IPS-20b (cell line): Measurements from ENCODE around the gene TMEM129.

Experiments used
- H3K27ac ChIP-seq: one replicate; pipeline ENCODE4 v1.5.1; 2013; ENCODE audit warnings: low read length
- H3K27me3 ChIP-seq: 2 replicates; pipeline ENCODE4 v1.6.1; 2013; ENCODE audit warnings: mild to moderate bottlenecking, low read length, inconsistent platforms; ENCODE audit not compliant: insufficient read depth
- H3K36me3 ChIP-seq: 2 replicates; pipeline ENCODE4 v1.6.1; 2013; ENCODE audit warnings: low read depth, mild to moderate bottlenecking, inconsistent platforms, low read length, moderate library complexity; ENCODE audit not compliant: insufficient read depth
- H3K4me1 ChIP-seq: 2 replicates; pipeline ENCODE4 v1.6.1; 2013; ENCODE audit warnings: mild to moderate bottlenecking, control low read depth, inconsistent platforms, low read length, moderate library complexity; ENCODE audit not compliant: insufficient read depth
- H3K4me3 ChIP-seq: 2 replicates; pipeline ENCODE4 v1.5.1; 2013; ENCODE audit warnings: mild to moderate bottlenecking, low read length, inconsistent platforms
- H3K9ac ChIP-seq: 2 replicates; pipeline ENCODE4 v1.6.1; 2013; ENCODE audit warnings: low read depth, mild to moderate bottlenecking, inconsistent platforms, low read length, moderate library complexity
- H3K9me3 ChIP-seq: 2 replicates; pipeline ENCODE4 v1.6.1; 2013; ENCODE audit warnings: mild to moderate bottlenecking, low read depth, low read length, inconsistent platforms; ENCODE audit not compliant: insufficient read depth

TMEM129 gene

GRCh38 chr4:1695913-1696312 is 25.2 kb downstream of the TMEM129 start:
- Histone ChIP-seq H3K4me3 (no peak overlapping the region), H3K9ac (no peak overlapping the region), H3K9me3 (no peaks in the 10 kb centered on the region), H3K27me3 (no peaks in the 10 kb centered on the region), H3K27ac (no peak overlapping the region), H3K36me3 (peaks cover 92% of the 10 kb centered on the region), H3K4me1 (no peaks in the 10 kb centered on the region)

- H3K9ac ChIP-seq, result no peak overlapping the region
- peaks cover 71% of the 10 kb centered on the region for H3K36me3 ChIP-seq
- no peaks in the 10 kb centered on the region for H3K4me1 ChIP-seq
- no peaks in the 10 kb centered on the region for H3K27me3 ChIP-seq
- H3K4me3 ChIP-seq, result no peak overlapping the region
- no peaks in the 10 kb centered on the region for H3K9me3 ChIP-seq
- no peak overlapping the region for H3K27ac ChIP-seq
Observed at GRCh38 chr4:1693131-1693896, 27.8 kb downstream of the TMEM129 start.

GRCh38 chr4:1691737-1692373 is 29.3 kb downstream of the TMEM129 start:
- Histone ChIP-seq H3K4me1 (no peaks in the 10 kb centered on the region), H3K27ac (no peak overlapping the region), H3K36me3 (peaks cover 62% of the 10 kb centered on the region), H3K27me3 (no peaks in the 10 kb centered on the region), H3K4me3 (no peak overlapping the region), H3K9me3 (no peaks in the 10 kb centered on the region), H3K9ac (no peak overlapping the region)

- no peak overlapping the region for H3K4me3 ChIP-seq
- no peaks in the 10 kb centered on the region for H3K9me3 ChIP-seq
- H3K27ac ChIP-seq, result no peak overlapping the region
- H3K9ac ChIP-seq, result no peak overlapping the region
- no peaks in the 10 kb centered on the region for H3K27me3 ChIP-seq
- peaks cover 50% of the 10 kb centered on the region for H3K36me3 ChIP-seq
- no peaks in the 10 kb centered on the region for H3K4me1 ChIP-seq
Observed at GRCh38 chr4:1690698-1691097, 30.4 kb downstream of the TMEM129 start.

GRCh38 chr4:1686440-1687036 is 34.6 kb downstream of the TMEM129 start:
- H3K9ac ChIP-seq, result no peak overlapping the region
- peaks cover 12% of the 10 kb centered on the region for H3K36me3 ChIP-seq
- H3K27ac ChIP-seq, result no peak overlapping the region

GRCh38 chr4:1685235-1686150 is 35.6 kb downstream of the TMEM129 start:
- Histone ChIP-seq H3K4me1 (no peaks in the 10 kb centered on the region; the same call in 1 of the 2 replicates), H3K27me3 (peaks cover 22% of the 10 kb centered on the region), H3K36me3 (peaks cover 1% of the 10 kb centered on the region; the same call in 1 of the 2 replicates), H3K4me3 (no peak overlapping the region), H3K27ac (no peak overlapping the region), H3K9me3 (no peaks in the 10 kb centered on the region), H3K9ac (no peak overlapping the region)

More at GRCh38 chr4:1686440-1687036, 34.6 kb downstream of the TMEM129 start:
- Histone ChIP-seq H3K27me3 (peaks cover 22% of the 10 kb centered on the region), H3K9me3 (no peaks in the 10 kb centered on the region), H3K4me1 (no peaks in the 10 kb centered on the region; the same call in 1 of the 2 replicates), H3K4me3 (no peak overlapping the region)

- H3K4me1 ChIP-seq, result no peaks in the 10 kb centered on the region; the same call in 1 of the 2 replicates
- no peaks in the 10 kb centered on the region for H3K36me3 ChIP-seq
- no peak overlapping the region for H3K27ac ChIP-seq
- no peaks in the 10 kb centered on the region for H3K9me3 ChIP-seq
- H3K4me3 ChIP-seq, result peak overlapping the region; percentile 35; the same call in 1 of the 2 replicates
- no peak overlapping the region for H3K9ac ChIP-seq
- peaks cover 22% of the 10 kb centered on the region for H3K27me3 ChIP-seq
Observed at GRCh38 chr4:1684506-1685234, 36.5 kb downstream of the TMEM129 start.

GRCh38 chr4:1683736-1684505 is 37.2 kb downstream of the TMEM129 start, which contains the start of gene FAM53A:
FAM53A (minus strand) TSS chr4:1684313; CDS start chr4:1668741, 15,572 bp downstream.
- peak within 1 kb of the TSS; percentile 61 for H3K4me3 ChIP-seq
- H3K9me3 ChIP-seq, result no peaks in the 10 kb centered on the region
- H3K9ac ChIP-seq, result no peak within 1 kb of the TSS
- H3K4me1 ChIP-seq, result no peaks in the 10 kb centered on the region; the same call in 1 of the 2 replicates
- H3K36me3 ChIP-seq, result no peaks in the 10 kb centered on the region
- no peak within 1 kb of the TSS for H3K27ac ChIP-seq
- H3K27me3 ChIP-seq, result peaks cover 22% of the 10 kb centered on the region

- Histone ChIP-seq H3K9ac (no peak overlapping the region), H3K27ac (no peak overlapping the region), H3K27me3 (peaks cover 22% of the 10 kb centered on the region), H3K4me3 (peak overlapping the region; percentile 61), H3K36me3 (no peaks in the 10 kb centered on the region), H3K4me1 (no peaks in the 10 kb centered on the region; the same call in 1 of the 2 replicates), H3K9me3 (no peaks in the 10 kb centered on the region)
Observed at GRCh38 chr4:1683261-1683735, 37.8 kb downstream of the TMEM129 start.

- Histone ChIP-seq H3K9ac (no peak overlapping the region), H3K36me3 (no peaks in the 10 kb centered on the region), H3K9me3 (no peaks in the 10 kb centered on the region), H3K27me3 (peaks cover 22% of the 10 kb centered on the region), H3K4me3 (peak overlapping the region; percentile 61), H3K27ac (no peak overlapping the region), H3K4me1 (no peaks in the 10 kb centered on the region; the same call in 1 of the 2 replicates)
Observed at GRCh38 chr4:1682860-1683259, 38.3 kb downstream of the TMEM129 start.
